B cell (primary cell): ENCODE measurements around the gene VWA1. TPM values are rescaled to one million over a fixed set of nuclear protein-coding genes. Genes with fewer than 3 reads are reported as not detected.

ENCODE experiments used
- ATAC-seq: fragments of 200-7000 bp; cut with Tn5 transposase; one replicate; pipeline ENCODE4 v1.10.0; 2021; ENCODE audit warnings: low read depth, mild to moderate bottlenecking, moderate number of reproducible peaks, moderate library complexity
- CTCF ChIA-PET: fragments of 350-600 bp; sonication (Branson Sonifier 250); formaldehyde crosslinking; loops from one replicate; lab custom pipeline; 2021; ENCODE audit warnings: antibody characterized with exemption, inconsistent platforms; lab: Charles Lee
- POLR2A ChIA-PET: fragments of 350-600 bp; sonication (Branson Sonifier 250); formaldehyde crosslinking; loops from one replicate; lab custom pipeline; 2021; ENCODE audit warnings: antibody characterized with exemption; lab: Charles Lee
- DNase-seq: peaks from one replicate; pipeline ENCODE4 v3.0.0; 2013
- H2AFZ ChIP-seq: 2 replicates; pipeline ENCODE4 v1.6.1; 2012; ENCODE audit warnings: mild to moderate bottlenecking, low read depth, low read length; ENCODE audit not compliant: insufficient read depth, poor library complexity, severe bottlenecking
- H3K27ac ChIP-seq, 2 donors: 1 replicate in 1 of 2; 2 replicates in 1 of 2; pipeline ENCODE4 v1.5.1; 2012 to 2013; ENCODE audit warnings: low read length in 2 of 2, mild to moderate bottlenecking in 2 of 2, moderate library complexity in 1 of 2
- H3K27me3 ChIP-seq, 4 experiments: fragments of 200-600 bp in 1 of 4; sonication (generic) in 1 of 4; replicated peaks in 1 of 4; 1 replicate in 2 of 4; 2 replicates in 2 of 4; pipeline versions ENCODE4 v1.6.1 to v1.7.0; 2013 to 2016; ENCODE audit warnings: low read length in 3 of 4, mild to moderate bottlenecking in 2 of 4, mixed read lengths in 1 of 4, moderate library complexity in 1 of 4; ENCODE audit not compliant: insufficient read depth in 4 of 4, control insufficient read depth in 3 of 4; ENCODE audit errors: control extremely low read depth in 1 of 4
- H3K36me3 ChIP-seq, 2 experiments: replicated peaks in 1 of 2; 1 replicate in 1 of 2; 2 replicates in 1 of 2; pipeline versions ENCODE4 v1.6.1 to v1.7.1; 2013; ENCODE audit warnings: low read length in 1 of 2; ENCODE audit not compliant: insufficient read depth in 2 of 2, control insufficient read depth in 1 of 2; ENCODE audit errors: control extremely low read depth in 1 of 2, extremely low read depth in 1 of 2
- H3K4me1 ChIP-seq, 2 donors: fragments of 200-600 bp in 1 of 2; sonication (generic) in 1 of 2; 1 replicate in 1 of 2; 2 replicates in 1 of 2; pipeline versions ENCODE4 v1.5.1 to v1.6.1; 2013 to 2017; ENCODE audit warnings: low read length in 2 of 2; ENCODE audit not compliant: control insufficient read depth in 2 of 2, insufficient read depth in 2 of 2
- H3K4me2 ChIP-seq: replicated peaks from 2 replicates; pipeline ENCODE3; 2012; ENCODE audit warnings: mild to moderate bottlenecking, low read depth, low read length; ENCODE audit not compliant: poor library complexity, severe bottlenecking
- H3K4me3 ChIP-seq, 5 experiments: fragments of 200-600 bp in 1 of 5; sonication (generic) in 1 of 5; 1 replicate in 3 of 5; 2 replicates in 2 of 5; pipeline versions ENCODE4 v1.5.1 to v1.7.0; 2011 to 2016; ENCODE audit warnings: low read length in 4 of 5, mild to moderate bottlenecking in 4 of 5, low read depth in 2 of 5, control low read depth in 1 of 5, moderate library complexity in 1 of 5; ENCODE audit not compliant: insufficient read depth in 1 of 5; ENCODE audit errors: control extremely low read depth in 1 of 5, extremely low read depth in 1 of 5
- H3K79me2 ChIP-seq: fragments of 200-600 bp; sonication (generic); one replicate; pipeline ENCODE4 v1.6.0; 2016; ENCODE audit warnings: low read length; ENCODE audit not compliant: control insufficient read depth, insufficient read depth
- H3K9ac ChIP-seq: fragments of 200-600 bp; sonication (generic); 2 replicates; pipeline ENCODE4 v1.6.1; 2017; ENCODE audit warnings: mild to moderate bottlenecking, low read length, moderate library complexity
- H3K9me3 ChIP-seq, 3 donors: one replicate each; pipeline versions ENCODE4 v1.6.1 to v1.7.1; 2013; ENCODE audit warnings: low read length in 2 of 3; ENCODE audit not compliant: control insufficient read depth in 2 of 3, insufficient read depth in 1 of 3; ENCODE audit errors: control extremely low read depth in 1 of 3
- H4K20me1 ChIP-seq: 2 replicates; pipeline ENCODE4 v1.6.0; 2012; ENCODE audit warnings: mild to moderate bottlenecking, low read length; ENCODE audit not compliant: insufficient read depth, control insufficient read depth, poor library complexity, severe bottlenecking
- H3K27ac Mint-ChIP-seq: one replicate; pipeline ENCODE4 v1.8.0; 2021; ENCODE audit warnings: mixed read lengths
- H3K27me3 Mint-ChIP-seq: one replicate; pipeline ENCODE4 v1.8.0; 2021; ENCODE audit warnings: mixed read lengths
- H3K4me1 Mint-ChIP-seq: one replicate; pipeline ENCODE4 v1.8.0; 2021; ENCODE audit warnings: mixed read lengths
- H3K4me3 Mint-ChIP-seq: one replicate; pipeline ENCODE4 v1.8.0; 2021; ENCODE audit warnings: mixed read lengths
- H3K9me3 Mint-ChIP-seq: one replicate; pipeline ENCODE4 v1.8.0; 2022; ENCODE audit warnings: mixed read lengths; ENCODE audit not compliant: insufficient read depth
- CTCF ChIP-seq: fragments of 200-600 bp; IDR thresholded peaks from one replicate; pipeline ENCODE4 v1.8.0; 2022; ENCODE audit warnings: antibody characterized with exemption, mild to moderate bottlenecking
- EZH2 ChIP-seq: IDR thresholded peaks from 2 replicates; pipeline ENCODE4 v1.6.1; 2012; ENCODE audit warnings: borderline replicate concordance, low read depth, mild to moderate bottlenecking, moderate library complexity, low read length; ENCODE audit not compliant: insufficient read depth, poor library complexity, severe bottlenecking
- WGBS: methylation state at CpG from one replicate; pipeline ENCODE4 v1.1.5; 2013; ENCODE audit warnings: missing lambda C conversion rate; ENCODE audit not compliant: insufficient coverage; 5-methylcytosine and 5-hydroxymethylcytosine counted together
- intact Hi-C: fragments of 100-400 bp; cut with micrococcal nuclease; formaldehyde crosslinking; loops from one replicate; pipeline ENCODE4 v1.10.0; 2022
- polyA plus RNA-seq: library from polyadenylated mRNA; depleted of rRNA; stranded (reverse); fragments of >200 nt; gene quantifications from 2 replicates; pipeline ENCODE4 v1.2.3, GENCODE V29; 2012
- total RNA-seq, 2 donors: library from RNA; stranded (reverse); fragments of 120-200 nt in 1 of 2; gene quantifications; 1 replicate in 1 of 2; 2 replicates in 1 of 2; pipeline versions ENCODE4 v1.2.3 to v1.2.4, GENCODE V29; 2013 to 2022

VWA1 gene
- total and polyA plus RNA-seq, 2 donors (not counting 1 experiment from before 2014, with no cell fraction given), result 0.09 TPM; not detected in 1

GRCh38 chr1:1395166-1395565 lies 40.3 kb upstream of the VWA1 start:
- Histone ChIP-seq H3K9ac (no peak overlapping the region), H3K4me2 (no peak overlapping the region), H3K79me2 (peaks cover 70% of the 10 kb centered on the region), H3K9me3 (no peaks in the 10 kb centered on the region), H3K4me1 (peaks cover 13 to 21% of the 10 kb centered on the region in 2 donors), H2AFZ (no peak overlapping the region), H3K36me3 (peaks cover 16 to 66% of the 10 kb centered on the region in 2 experiments), H3K4me3 (no peak overlapping the region), H3K27ac (no peak overlapping the region), H4K20me1 (peaks cover 35% of the 10 kb centered on the region), H3K27me3 (no peaks in the 10 kb centered on the region)
- ATAC-seq, result no peak
- Mint-ChIP-seq H3K27me3 (no peaks in the 10 kb centered on the region), H3K9me3 (no peaks in the 10 kb centered on the region), H3K27ac (no peak overlapping the region), H3K4me1 (peaks cover 32% of the 10 kb centered on the region), H3K4me3 (peak overlapping the region; percentile 27)
- POLR2A ChIA-PET, result interaction anchor here (0.8 kb wide), 1 partner anchor 916 kb away, joined by 6 read pairs; no protein-coding TSS in a partner anchor
- intact Hi-C loops, result loop anchor here (2.0 kb wide), 1 partner anchor 76 kb away; the partner anchor contains the start of gene ATAD3B
- 95% methylated on average over 8 of the region's 11 CpGs for WGBS
- TF ChIP-seq CTCF (no peak), EZH2 (no peak)
- DNase-seq, result no peak
- CTCF ChIA-PET, result interaction anchor here (0.6 to 0.8 kb wide), 3 partner anchors 10 to 364 kb away, joined by 3 to 5 read pairs (median 3); no protein-coding TSS in a partner anchor

- WGBS, result 65% methylated on average over 16 of the region's 19 CpGs
- Mint-ChIP-seq H3K4me1 (peaks cover 46% of the 10 kb centered on the region), H3K4me3 (peak overlapping the region; percentile 94), H3K27ac (peak overlapping the region; percentile 72), H3K9me3 (no peaks in the 10 kb centered on the region), H3K27me3 (no peaks in the 10 kb centered on the region)
- ChIA-PET POLR2A (interaction anchor here (0.5 to 0.6 kb wide), 2 partner anchors 9 to 395 kb away, joined by 3 to 4 read pairs; partner anchors contain the start of gene MRPL20), CTCF (interaction anchor here (1.6 kb wide), 1 partner anchor 108 kb away, joined by 4 read pairs; no protein-coding TSS in a partner anchor)
- Histone ChIP-seq H3K4me2 (peak overlapping the region; percentile 91), H4K20me1 (peaks cover 31% of the 10 kb centered on the region), H3K4me3 (peak overlapping the region; percentile 79 to 95 (median 89)), H3K4me1 (peaks cover 23 to 29% of the 10 kb centered on the region in 2 donors), H3K79me2 (peaks cover 72% of the 10 kb centered on the region), H3K27me3 (no peaks in the 10 kb centered on the region), H3K36me3 (peaks cover 8 to 58% of the 10 kb centered on the region in 2 experiments), H2AFZ (peak overlapping the region; percentile 87), H3K9ac (peak overlapping the region; percentile 90), H3K27ac (peak overlapping the region in 1 of 2 donors; percentile 85), H3K9me3 (no peaks in the 10 kb centered on the region)
- DNase-seq (no peak), ATAC-seq (no peak)
- TF ChIP-seq CTCF, result no peak
- TF ChIP-seq EZH2, result no peak
- intact Hi-C loops, result no loop called here
Observed at GRCh38 chr1:1397839-1398523, 37.5 kb upstream of the VWA1 start.
